ENCODE measurements around the gene TBRG4. TPM values are rescaled to one million over a fixed set of nuclear protein-coding genes. Genes with fewer than 3 reads are reported as not detected.

TBRG4 gene
- total RNA-seq, 2 experiments from 2014 or later = 197 TPM

- no peaks in the 10 kb centered on the region for H3K9me3 Mint-ChIP-seq
- H3K36me3 Mint-ChIP-seq (ENCODE audit: low read depth) = no peaks in the 10 kb centered on the region
- no peaks in the 10 kb centered on the region for H3K27me3 Mint-ChIP-seq
- peaks cover 13% of the 10 kb centered on the region for H3K4me1 Mint-ChIP-seq (ENCODE audit: low read depth)
- intact Hi-C loops (cut with micrococcal nuclease) = no loop called here
- no peak overlapping the region for H3K4me3 Mint-ChIP-seq
- ATAC-seq = no peak
- ChIA-PET CTCF (interaction anchor here (1.8 kb wide), 1 partner anchor 9 kb away, joined by 6 read pairs; no protein-coding TSS in a partner anchor), POLR2A (interaction anchor here (0.6 to 1.4 kb wide), 3 partner anchors 15 to 267 kb away, joined by 3 to 5 read pairs (median 5); partner anchors contain the start of gene TBRG4)
- no peak for DNase-seq
- H3K27ac Mint-ChIP-seq = no peak overlapping the region
- TF ChIP-seq CTCF (IDR thresholded peaks at IDR 0.05) = no peak
These were observed 15.4 kb upstream of the TBRG4 start for GRCh38 chr7:45126920-45127319.

GRCh38 chr7:45126201-45126600 lies 14.7 kb upstream of the TBRG4 start:
- TF ChIP-seq CTCF (IDR thresholded peaks at IDR 0.05) = no peak

GRCh38 chr7:45125193-45125904 lies 13.9 kb upstream of the TBRG4 start:
- H3K9me3 Mint-ChIP-seq = no peaks in the 10 kb centered on the region
- H3K4me3 Mint-ChIP-seq = no peak overlapping the region
- no peak overlapping the region for H3K27ac Mint-ChIP-seq
- peaks cover 13% of the 10 kb centered on the region for H3K4me1 Mint-ChIP-seq (ENCODE audit: low read depth)
- ATAC-seq = no peak
- intact Hi-C loops (cut with micrococcal nuclease) = no loop called here
- H3K36me3 Mint-ChIP-seq (ENCODE audit: low read depth) = no peaks in the 10 kb centered on the region
- TF ChIP-seq CTCF (IDR thresholded peaks at IDR 0.05) = no peak
- H3K27me3 Mint-ChIP-seq = no peaks in the 10 kb centered on the region
- DNase-seq = no peak
- ChIA-PET CTCF (interaction anchor here (6.3 kb wide), 1 partner anchor 11 kb away, joined by 41 read pairs; no protein-coding TSS in a partner anchor), POLR2A (interaction anchor here (0.5 to 0.8 kb wide), 3 partner anchors 10 to 16 kb away, joined by 3 read pairs; partner anchors contain the start of gene TBRG4)

More at GRCh38 chr7:45126201-45126600, 14.7 kb upstream of the TBRG4 start:
- no peak for ATAC-seq
- POLR2A ChIA-PET = interaction anchor here (0.6 to 0.7 kb wide), 2 partner anchors 15 to 267 kb away, joined by 3 to 5 read pairs; partner anchors contain the start of gene TBRG4
- CTCF ChIA-PET = interaction anchor here (6.3 kb wide), 1 partner anchor 10 kb away, joined by 41 read pairs; no protein-coding TSS in a partner anchor
- Mint-ChIP-seq H3K9me3 (no peaks in the 10 kb centered on the region), H3K27me3 (no peaks in the 10 kb centered on the region), H3K4me3 (no peak overlapping the region), H3K4me1 (ENCODE audit: low read depth) (peaks cover 13% of the 10 kb centered on the region), H3K27ac (no peak overlapping the region), H3K36me3 (ENCODE audit: low read depth) (no peaks in the 10 kb centered on the region)
- intact Hi-C loops (cut with micrococcal nuclease) = no loop called here
- DNase-seq = no peak

GRCh38 chr7:45123913-45124710 lies 12.6 kb upstream of the TBRG4 start:
- H3K9me3 Mint-ChIP-seq = no peaks in the 10 kb centered on the region
- no peak overlapping the region for H3K4me3 Mint-ChIP-seq
- intact Hi-C loops (cut with micrococcal nuclease) = no loop called here
- H3K4me1 Mint-ChIP-seq (ENCODE audit: low read depth) = peaks cover 13% of the 10 kb centered on the region
- H3K36me3 Mint-ChIP-seq (ENCODE audit: low read depth) = no peaks in the 10 kb centered on the region
- no peak for ATAC-seq
- CTCF ChIA-PET = interaction anchor here (0.7 to 6.3 kb wide), 2 partner anchors 12 to 151 kb away, joined by 3 to 41 read pairs; no protein-coding TSS in a partner anchor
- no peak overlapping the region for H3K27ac Mint-ChIP-seq
- no peak for TF ChIP-seq CTCF (IDR thresholded peaks at IDR 0.05)
- POLR2A ChIA-PET = interaction anchor here (0.8 to 3.0 kb wide), 4 partner anchors 11 to 275 kb away, joined by 3 to 19 read pairs (median 3); partner anchors contain the start of gene TBRG4
- no peaks in the 10 kb centered on the region for H3K27me3 Mint-ChIP-seq
- no peak for DNase-seq

Measured in activated CD8-positive, alpha-beta T cell treated with anti-CD3 and anti-CD28 coated beads for 36 hours (primary cell).